ENCODE measurements around the gene ACOT7.

DNA sequence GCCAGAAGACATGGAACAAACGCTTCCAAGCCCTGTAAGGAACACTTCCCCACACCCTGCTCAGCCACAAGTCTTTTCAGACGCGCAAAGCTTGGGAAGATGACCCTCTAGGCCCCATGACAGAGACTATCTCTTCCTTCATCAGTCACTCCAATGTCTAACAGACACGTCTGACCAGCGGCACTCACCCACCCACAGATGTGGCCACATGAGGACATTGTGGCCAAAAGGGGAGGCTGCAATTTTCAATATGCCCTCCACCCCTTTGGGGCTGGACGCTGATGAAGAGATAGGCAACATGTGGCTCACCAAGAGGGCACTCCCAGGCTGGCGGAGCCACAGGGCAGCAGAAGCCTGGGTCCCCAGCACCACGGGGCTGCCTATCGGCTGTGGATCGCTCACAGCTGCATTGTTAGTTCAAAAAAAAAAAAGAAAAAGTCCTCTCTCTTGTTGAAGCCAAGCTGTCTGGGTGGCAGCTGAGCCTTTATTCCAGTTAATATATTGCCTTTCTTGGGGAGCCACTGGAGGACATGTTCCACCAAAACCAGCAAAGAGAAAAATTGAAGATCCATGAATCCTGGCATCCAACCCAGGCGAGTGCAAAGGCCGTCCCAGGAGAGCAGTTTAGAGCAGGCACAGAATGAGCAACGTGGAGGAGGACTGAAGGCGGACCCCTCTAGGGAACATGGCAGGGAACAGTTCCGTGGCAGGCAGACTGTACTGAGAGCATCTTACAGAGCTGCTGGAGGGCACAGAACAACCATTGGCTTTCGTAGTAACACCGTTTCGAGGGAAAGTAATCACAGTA is 80.0 kb downstream of the ACOT7 start:
- no peak for TF ChIP-seq EZH2 (IDR thresholded peaks at IDR 0.05)
- no peak for TF ChIP-seq POLR2AphosphoS5 (IDR thresholded peaks at IDR 0.05; ENCODE audit: borderline replicate concordance, low read depth, low read length)
- TF ChIP-seq FOXP2 (optimal IDR thresholded peaks at IDR 0.05; ENCODE audit: control extremely low read depth, extremely low read length, insufficient read depth): no peak
